Lung (tissue), 12 donors: ENCODE data around the gene ZNHIT6. TPM values are rescaled to one million over a fixed set of nuclear protein-coding genes. Genes with fewer than 3 reads are reported as not detected.

Experiments
- ATAC-seq: fragments of 200-7000 bp; cut with Tn5 transposase; one replicate; pipeline ENCODE4 v1.9.1; 2020; ENCODE audit warnings: moderate number of reproducible peaks; ENCODE audit not compliant: insufficient read depth, low FRiP score
- DNase-seq, 3 donors: peaks; one replicate each; pipeline ENCODE4 v3.0.0-alpha.2; 2013 to 2017
- H3K27ac ChIP-seq, 2 donors: one replicate each; pipeline ENCODE4 v1.5.1; 2013; ENCODE audit warnings: mild to moderate bottlenecking in 2 of 2, moderate library complexity in 2 of 2, control low read depth in 1 of 2, inconsistent platforms in 1 of 2, low read depth in 1 of 2, low read length in 1 of 2
- H3K27me3 ChIP-seq, 3 donors: one replicate each; pipeline ENCODE4 v1.5.1; 2013; ENCODE audit warnings: low read length in 2 of 3; ENCODE audit not compliant: control insufficient read depth in 3 of 3, insufficient read depth in 3 of 3
- H3K36me3 ChIP-seq, 4 donors: one replicate each; pipeline ENCODE4 v1.5.1; 2013; ENCODE audit warnings: low read length in 4 of 4, mild to moderate bottlenecking in 1 of 4, moderate library complexity in 1 of 4; ENCODE audit not compliant: control insufficient read depth in 4 of 4, insufficient read depth in 4 of 4
- H3K4me1 ChIP-seq, 5 donors: one replicate each; pipeline ENCODE4 v1.5.1; 2013; ENCODE audit warnings: low read length in 5 of 5, mild to moderate bottlenecking in 2 of 5, moderate library complexity in 1 of 5; ENCODE audit not compliant: control insufficient read depth in 5 of 5, insufficient read depth in 5 of 5
- H3K4me3 ChIP-seq: one replicate; pipeline ENCODE4 v1.5.1; 2013; ENCODE audit warnings: mild to moderate bottlenecking, control low read depth, moderate library complexity
- H3K9ac ChIP-seq, 2 donors: one replicate each; pipeline ENCODE4 v1.5.1; 2013; ENCODE audit warnings: low read length in 2 of 2, control low read depth in 1 of 2; ENCODE audit not compliant: insufficient read depth in 1 of 2
- H3K9me3 ChIP-seq, 4 donors: one replicate each; pipeline ENCODE4 v1.5.1; 2013; ENCODE audit warnings: low read length in 3 of 4, mild to moderate bottlenecking in 1 of 4, moderate library complexity in 1 of 4; ENCODE audit not compliant: control insufficient read depth in 4 of 4, insufficient read depth in 3 of 4
- CTCF ChIP-seq: IDR thresholded peaks from 2 replicates; pipeline ENCODE4 v1.5.1; 2012; ENCODE audit warnings: mild to moderate bottlenecking; ENCODE audit errors: control extremely low read depth, extremely low read depth
- WGBS, 2 donors: extraction: QIAGEN DNeasy Blood & Tissue Kit; methylation state at CpG; one replicate each; pipeline ENCODE4 v1.1.7; 2013; 5-methylcytosine and 5-hydroxymethylcytosine counted together
- polyA plus RNA-seq, 2 donors: library from polyadenylated mRNA; stranded (reverse); fragments of 200-250 nt; gene quantifications; one replicate each; pipeline ENCODE4 v1.2.1, GENCODE V29; 2013
- total RNA-seq, 2 donors: library from RNA; depleted of rRNA in 1 of 2; stranded (reverse); fragments of >200 nt in 1 of 2; gene quantifications; one replicate each; pipeline ENCODE4 v1.2.1, GENCODE V29; 2014 to 2021
- donor health status: control.
- donor health status: control.
- donor health status: Bipolar disorder and iron deficiency.
- donor health status: healthy.
- donor health status: DM: yes; HTN: yes; CAD: no.

The ZNHIT6 gene
- total and polyA plus RNA-seq, 4 donors, result 8.7 to 17.7 (median 10.1) TPM

DNA sequence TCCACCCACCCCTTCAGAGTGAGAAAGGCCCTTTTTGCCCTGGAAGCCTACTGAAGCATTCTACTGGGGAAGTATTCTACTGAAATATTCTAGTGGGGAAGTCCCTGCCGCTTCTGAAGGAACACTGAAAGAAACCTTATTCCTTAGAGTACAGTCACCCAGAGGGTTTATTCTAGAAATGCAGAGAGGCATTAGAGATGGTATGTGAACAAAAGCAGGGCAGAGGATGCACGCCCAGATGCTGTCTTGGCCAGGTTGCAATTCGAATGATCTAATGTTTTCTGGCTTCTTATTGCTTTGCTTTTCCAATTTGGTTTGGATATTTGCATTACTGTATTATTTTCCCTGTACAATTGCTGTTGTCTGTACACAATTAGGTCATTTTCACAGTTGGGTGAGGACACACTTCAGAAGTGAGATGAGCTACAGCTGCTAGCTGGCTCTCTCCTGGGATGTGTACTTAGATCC lies 90.6 kb downstream of the ZNHIT6 start:
- H3K27ac ChIP-seq, result no peak overlapping the region

DNA sequence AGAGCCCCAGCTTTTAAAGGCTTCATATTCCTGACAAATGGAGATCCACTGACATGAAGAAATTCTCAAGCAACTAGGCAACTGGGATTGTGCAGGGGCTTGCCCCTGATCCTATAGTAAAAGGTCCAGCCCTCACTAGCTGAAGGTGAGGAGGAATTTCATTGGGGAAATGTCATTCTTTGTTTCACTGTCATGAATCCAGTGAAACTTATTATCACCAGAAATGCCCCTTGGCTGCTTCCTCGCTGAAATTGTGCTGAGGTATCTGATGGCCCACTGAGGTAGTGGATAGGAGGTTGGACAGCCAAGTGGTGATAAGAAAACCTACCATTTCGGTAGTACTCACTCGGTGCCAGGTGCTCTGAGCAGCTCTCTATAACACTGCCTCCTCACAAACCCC lies 91.5 kb downstream of the ZNHIT6 start:
- Histone ChIP-seq H3K27ac (no peak overlapping the region), H3K36me3 (no peaks in the 10 kb centered on the region), H3K4me3 (no peak overlapping the region), H3K27me3 (no peaks in the 10 kb centered on the region), H3K4me1 (peaks cover 0 to 24% (median 8%) of the 10 kb centered on the region in 5 donors), H3K9me3 (peaks cover 0 to 8% (median 2%) of the 10 kb centered on the region in 4 donors), H3K9ac (no peak overlapping the region)
- ATAC-seq (no peak), DNase-seq (no peak)
- no peak for TF ChIP-seq CTCF
- WGBS, 2 donors, result 97% methylated on average over 3 of the region's 3 CpGs

More for the DNA sequence above, 90.6 kb downstream of the ZNHIT6 start:
- ATAC-seq, result no peak
- Histone ChIP-seq H3K27me3 (no peaks in the 10 kb centered on the region), H3K9me3 (peaks cover 0 to 8% (median 5%) of the 10 kb centered on the region in 4 donors), H3K4me3 (no peak overlapping the region), H3K36me3 (peaks cover 0 to 3% (median 0%) of the 10 kb centered on the region in 4 donors), H3K4me1 (peaks cover 0 to 15% (median 5%) of the 10 kb centered on the region in 5 donors), H3K9ac (no peak overlapping the region)
- WGBS, 2 donors, result 72 to 79% methylated on average over 3 of the region's 3 CpGs
- no peak for TF ChIP-seq CTCF
- no peak for DNase-seq

DNA sequence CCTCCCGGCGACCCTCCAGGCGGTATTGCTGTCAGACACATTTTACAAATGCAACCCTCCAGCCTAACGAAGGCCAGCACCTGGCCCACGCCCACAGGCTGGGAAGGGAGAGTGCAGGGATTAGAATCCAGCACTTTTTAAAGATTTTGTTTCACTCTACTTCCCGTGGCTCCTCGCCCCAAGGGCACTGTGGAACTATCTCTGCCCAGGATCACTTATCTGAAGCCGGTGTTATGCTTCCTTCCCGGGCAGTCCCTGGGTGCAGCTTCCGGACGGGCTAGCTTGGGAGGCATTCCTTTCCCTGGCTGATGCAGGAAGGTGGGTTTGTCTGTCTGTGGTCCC lies 91.9 kb downstream of the ZNHIT6 start:
- H3K27ac ChIP-seq, result no peak overlapping the region
- ATAC-seq (no peak), DNase-seq (no peak)
- TF ChIP-seq CTCF, result no peak
- H3K36me3 ChIP-seq, result no peaks in the 10 kb centered on the region
- H3K4me1 ChIP-seq, result peaks cover 0 to 28% (median 8%) of the 10 kb centered on the region in 5 donors
- no peaks in the 10 kb centered on the region for H3K27me3 ChIP-seq
- WGBS, 2 donors, result 72 to 75% methylated on average over 11 of the region's 11 CpGs
- peaks cover 0 to 5% (median 2%) of the 10 kb centered on the region in 4 donors for H3K9me3 ChIP-seq
- H3K9ac ChIP-seq, result no peak overlapping the region
- H3K4me3 ChIP-seq, result no peak overlapping the region
